ENCODE results near the gene MYO1B. TPM values are rescaled to one million over a fixed set of nuclear protein-coding genes. Genes with fewer than 3 reads are reported as not detected.

Gene MYO1B
- total and polyA plus RNA-seq, 2 of the 8 experiments (the other 6 are each of a cell fraction or from before 2014, with no cell fraction given): 15.5 to 61.2 TPM

- peaks cover 0 to 25% of the 10 kb centered on the region in 2 experiments; a peak in 2 of 4 replicates for H3K79me2 ChIP-seq (ENCODE audit: control insufficient read depth in 1 of 2, insufficient read depth in 2 of 2, low read length in 2 of 2)
- CTCF ChIA-PET (ENCODE audit: partially characterized antibody): interaction anchor here (1.1 kb wide), 1 partner anchor 79 kb away, joined by 3 read pairs; no protein-coding TSS in a partner anchor
Measured at GRCh38 chr2:191329841-191330240, 84.6 kb downstream of the MYO1B start.

More at GRCh38 chr2:191329841-191330240, 84.6 kb downstream of the MYO1B start:
- H3K4me3 ChIP-seq (ENCODE audit: extremely low read depth in 1 of 4, insufficient read depth in 2 of 4, low read depth in 3 of 4, low read length in 4 of 4): no peak overlapping the region
- H4K8ac ChIP-seq (ENCODE audit: extremely low read depth, insufficient read depth, low read length): no peak overlapping the region
- H3K27ac ChIP-seq (ENCODE audit: low read depth, low read length): no peak overlapping the region
- no peak overlapping the region for H4K5ac ChIP-seq (ENCODE audit: insufficient read length, low read depth, low read length)
- TF ChIP-seq POLR2AphosphoS5 (IDR thresholded peaks at IDR 0.05; ENCODE audit: low read depth, low read length) (no peak), NRF1 (IDR thresholded peaks at IDR 0.05; ENCODE audit: low read depth, low read length) (no peak), BRCA1 (IDR thresholded peaks at IDR 0.05; ENCODE audit: low read depth, low read length) (no peak), POU5F1 (IDR thresholded peaks at IDR 0.05; ENCODE audit: low read depth, low read length) (no peak), CBX8 (IDR thresholded peaks at IDR 0.05; ENCODE audit: borderline replicate concordance, low read depth, low read length) (no peak), SUZ12 (IDR thresholded peaks at IDR 0.05; ENCODE audit: low read length) (no peak), SP4 (IDR thresholded peaks at IDR 0.05; ENCODE audit: low read length) (no peak), ASH2L (IDR thresholded peaks at IDR 0.05; ENCODE audit: low read length) (no peak), RNF2 (IDR thresholded peaks at IDR 0.05; ENCODE audit: borderline replicate concordance, low read depth, low read length, missing control alignments, poor library complexity, severe bottlenecking) (no peak), JUN (IDR thresholded peaks at IDR 0.05; ENCODE audit: low read depth, low read length) (no peak), RXRA (IDR thresholded peaks at IDR 0.05; ENCODE audit: insufficient read depth, low read depth, low read length) (no peak), TEAD4 (IDR thresholded peaks at IDR 0.05; ENCODE audit: low read depth, low read length) (no peak), SAP30 (IDR thresholded peaks at IDR 0.05; ENCODE audit: insufficient read depth, insufficient replicate concordance, low read length) (no peak)
- H3K9me3 ChIP-seq (ENCODE audit: insufficient read depth in 2 of 2, low read depth in 1 of 2, low read length in 1 of 2): no peaks in the 10 kb centered on the region
- peaks cover 3% of the 10 kb centered on the region; the same call in 1 of the 2 replicates for H3K79me1 ChIP-seq (ENCODE audit: low read depth, low read length)
- H3K9ac ChIP-seq (replicated peaks in 1 of 4; ENCODE audit: extremely low read depth in 1 of 4, low read depth in 3 of 4, low read length in 3 of 4): no peak overlapping the region
- peaks cover 0 to 17% (median 11%) of the 10 kb centered on the region in 4 experiments; a peak in 4 of 8 replicates for H3K36me3 ChIP-seq (ENCODE audit: control insufficient read depth in 2 of 4, insufficient read depth in 4 of 4, low read length in 3 of 4)
- H2BK15ac ChIP-seq (ENCODE audit: low read length): no peak overlapping the region
- no peak overlapping the region for H2AFZ ChIP-seq (ENCODE audit: low read length)
- no peak overlapping the region for H4K91ac ChIP-seq (replicated peaks; ENCODE audit: insufficient read length, low read length)
- H3K23ac ChIP-seq (ENCODE audit: insufficient read length): no peak overlapping the region
- WGBS, 2 experiments (ENCODE audit: extremely low coverage in 1 of 2, insufficient coverage in 1 of 2, insufficient read length in 1 of 2, insufficient replicate concordance in 2 of 2, low coverage in 1 of 2, low lambda C conversion rate in 2 of 2, missing lambda C conversion rate in 1 of 2): 88% methylated on average over 3 of the region's 3 CpGs; no CpG with 5 or more reads in 1 of the 2 experiments
- no peak overlapping the region for H2AK5ac ChIP-seq (ENCODE audit: low read depth, low read length)
- H3K4me1 ChIP-seq (replicated peaks in 1 of 4; ENCODE audit: control insufficient read depth in 3 of 4, insufficient read depth in 4 of 4, low read length in 3 of 4): no peaks in the 10 kb centered on the region
- no peak overlapping the region for H3K14ac ChIP-seq (ENCODE audit: insufficient read length)
- H3K56ac ChIP-seq (replicated peaks; ENCODE audit: insufficient read length, low read depth, low read length): no peak overlapping the region
- no peaks in the 10 kb centered on the region for H3K23me2 ChIP-seq (ENCODE audit: low read depth, low read length)
- no peak overlapping the region for H2BK5ac ChIP-seq (ENCODE audit: low read depth, low read length)
- POLR2A ChIA-PET (ENCODE audit: partially characterized antibody): interaction anchor here (0.8 kb wide), 1 partner anchor 27 kb away, joined by 3 read pairs; no protein-coding TSS in a partner anchor
- H3K27me3 ChIP-seq (replicated peaks in 1 of 4; ENCODE audit: control insufficient read depth in 3 of 4, extremely low read depth in 1 of 4, insufficient read depth in 3 of 4, low read length in 3 of 4): no peaks in the 10 kb centered on the region
- H2BK20ac ChIP-seq (ENCODE audit: low read length): no peak overlapping the region
- no peak overlapping the region for H3K4me2 ChIP-seq (ENCODE audit: insufficient read depth in 1 of 2, low read depth in 2 of 2, low read length in 2 of 2)
- no peak for FAIRE-seq
- H2BK12ac ChIP-seq (ENCODE audit: low read depth, low read length): no peak overlapping the region
- DNase-seq (ENCODE audit: low read depth in 1 of 2, low spot score in 2 of 2): no peak
- no peak overlapping the region for H2BK120ac ChIP-seq (replicated peaks; ENCODE audit: low read depth, low read length)
- H3K18ac ChIP-seq (ENCODE audit: extremely low read depth, low read length): no peak overlapping the region
- H4K20me1 ChIP-seq (replicated peaks in 1 of 2; ENCODE audit: control insufficient read depth in 1 of 2, insufficient read depth in 2 of 2, low read length in 2 of 2): no peaks in the 10 kb centered on the region
- no peak overlapping the region for H3K4ac ChIP-seq (replicated peaks; ENCODE audit: insufficient read length, low read depth, low read length)

Measured in H1 (cell line).